ENCODE measurements around the gene MRPL34. TPM values are rescaled to one million over a fixed set of nuclear protein-coding genes. Genes with fewer than 3 reads are reported as not detected.
A peak's percentile ranks its signal among the peaks of the same experiment; 100 is the strongest.

Gene MRPL34
- total and polyA plus RNA-seq, 2 donors (not counting 1 experiment from before 2014, with no cell fraction given) = 27.5 to 44.8 TPM

- peaks cover 2% of the 10 kb centered on the region for H3K79me2 ChIP-seq (ENCODE audit: control insufficient read depth, insufficient read depth, low read length)
- no peak overlapping the region for H3K4me2 ChIP-seq (ENCODE audit: extremely low read depth, insufficient read depth, low read length)
- H3K27me3 ChIP-seq (ENCODE audit: control insufficient read depth, insufficient read depth, low read length) = no peaks in the 10 kb centered on the region
- no peak overlapping the region for H3K27ac ChIP-seq (ENCODE audit: insufficient read depth, low read length)
- no peaks in the 10 kb centered on the region for H4K20me1 ChIP-seq (ENCODE audit: control insufficient read depth, extremely low read depth, insufficient read depth, low read length)
- no peak for DNase-seq (ENCODE audit: low read depth in 2 of 2)
- peaks cover 5% of the 10 kb centered on the region for H3K4me1 ChIP-seq (ENCODE audit: control insufficient read depth, extremely low read depth, insufficient read depth, low read length)
- TF ChIP-seq EZH2 (IDR thresholded peaks at IDR 0.05; ENCODE audit: low read length, missing control alignments) (no peak), CTCF (conservative IDR thresholded peaks at IDR 0.05 in 1 of 2, IDR thresholded peaks at IDR 0.05 in 1 of 2; ENCODE audit: low read depth in 1 of 2, low read length in 2 of 2) (no peak)
- H3K9ac ChIP-seq (ENCODE audit: insufficient read depth, low read length) = no peak overlapping the region
- peak overlapping the region in 1 of 4 experiments; percentile 86 for H3K4me3 ChIP-seq (replicated peaks in 1 of 4; ENCODE audit: control extremely low read depth in 1 of 4, insufficient read depth in 1 of 4, low read depth in 3 of 4, low read length in 4 of 4)
- no peaks in the 10 kb centered on the region for H3K9me3 ChIP-seq (ENCODE audit: control insufficient read depth, insufficient read depth, low read depth, low read length)
- no peaks in the 10 kb centered on the region for H3K36me3 ChIP-seq (ENCODE audit: control insufficient read depth, insufficient read depth, low read length)
- H2AFZ ChIP-seq (ENCODE audit: low read length) = no peak overlapping the region
Observed at GRCh38 chr19:17304386-17305215, 1.1 kb upstream of the MRPL34 start.

GRCh38 chr19:17305216-17305516 lies 506 bp upstream of the MRPL34 start:
- no peak overlapping the region for H2AFZ ChIP-seq (ENCODE audit: low read length)
- no peak overlapping the region for H3K9ac ChIP-seq (ENCODE audit: insufficient read depth, low read length)
- no peaks in the 10 kb centered on the region for H3K9me3 ChIP-seq (ENCODE audit: control insufficient read depth, insufficient read depth, low read depth, low read length)
- no peak for TF ChIP-seq EZH2 (IDR thresholded peaks at IDR 0.05; ENCODE audit: low read length, missing control alignments)
- TF ChIP-seq CTCF (conservative IDR thresholded peaks at IDR 0.05 in 1 of 2, IDR thresholded peaks at IDR 0.05 in 1 of 2; ENCODE audit: low read depth in 1 of 2, low read length in 2 of 2) = no peak
- no peaks in the 10 kb centered on the region for H4K20me1 ChIP-seq (ENCODE audit: control insufficient read depth, extremely low read depth, insufficient read depth, low read length)
- no peak overlapping the region for H3K4me2 ChIP-seq (ENCODE audit: extremely low read depth, insufficient read depth, low read length)
- H3K36me3 ChIP-seq (ENCODE audit: control insufficient read depth, insufficient read depth, low read length) = no peaks in the 10 kb centered on the region
- no peaks in the 10 kb centered on the region for H3K27me3 ChIP-seq (ENCODE audit: control insufficient read depth, insufficient read depth, low read length)
- no peak overlapping the region for H3K27ac ChIP-seq (ENCODE audit: insufficient read depth, low read length)
- H3K79me2 ChIP-seq (ENCODE audit: control insufficient read depth, insufficient read depth, low read length) = peaks cover 8% of the 10 kb centered on the region
- DNase-seq (ENCODE audit: low read depth in 2 of 2) = no peak
- H3K4me3 ChIP-seq (replicated peaks in 1 of 4; ENCODE audit: control extremely low read depth in 1 of 4, insufficient read depth in 1 of 4, low read depth in 3 of 4, low read length in 4 of 4) = peak overlapping the region in 2 of 4 experiments; percentile 31 to 86
- peaks cover 6% of the 10 kb centered on the region for H3K4me1 ChIP-seq (ENCODE audit: control insufficient read depth, extremely low read depth, insufficient read depth, low read length)

- Histone ChIP-seq H4K20me1 (ENCODE audit: control insufficient read depth, extremely low read depth, insufficient read depth, low read length) (no peaks in the 10 kb centered on the region), H3K27ac (ENCODE audit: insufficient read depth, low read length) (peak overlapping the region; percentile 62), H3K4me2 (ENCODE audit: extremely low read depth, insufficient read depth, low read length) (peak overlapping the region; percentile 97), H3K4me1 (ENCODE audit: control insufficient read depth, extremely low read depth, insufficient read depth, low read length) (peaks cover 10% of the 10 kb centered on the region), H3K36me3 (ENCODE audit: control insufficient read depth, insufficient read depth, low read length) (no peaks in the 10 kb centered on the region), H3K27me3 (ENCODE audit: control insufficient read depth, insufficient read depth, low read length) (no peaks in the 10 kb centered on the region), H3K9ac (ENCODE audit: insufficient read depth, low read length) (peak overlapping the region; percentile 81), H2AFZ (ENCODE audit: low read length) (peak overlapping the region; percentile 67), H3K4me3 (replicated peaks in 1 of 4; ENCODE audit: control extremely low read depth in 1 of 4, insufficient read depth in 1 of 4, low read depth in 3 of 4, low read length in 4 of 4) (peak overlapping the region; percentile 83 to 90 (median 84)), H3K9me3 (ENCODE audit: control insufficient read depth, insufficient read depth, low read depth, low read length) (no peaks in the 10 kb centered on the region), H3K79me2 (ENCODE audit: control insufficient read depth, insufficient read depth, low read length) (peaks cover 19% of the 10 kb centered on the region)
- DNase-seq (ENCODE audit: low read depth in 2 of 2) = no peak
- TF ChIP-seq EZH2 (IDR thresholded peaks at IDR 0.05; ENCODE audit: low read length, missing control alignments) (no peak), CTCF (conservative IDR thresholded peaks at IDR 0.05 in 1 of 2, IDR thresholded peaks at IDR 0.05 in 1 of 2; ENCODE audit: low read depth in 1 of 2, low read length in 2 of 2) (no peak)
Observed at GRCh38 chr19:17306285-17306714, 628 bp downstream of the MRPL34 start.
